Measurements from ENCODE around the gene OR7C1.
"Not testable (repeated sequence)": the region's sequence is repeated elsewhere in the genome, so short reads cannot be mapped to it uniquely, and the experiment has no call there.

OR7C1 gene

DNA sequence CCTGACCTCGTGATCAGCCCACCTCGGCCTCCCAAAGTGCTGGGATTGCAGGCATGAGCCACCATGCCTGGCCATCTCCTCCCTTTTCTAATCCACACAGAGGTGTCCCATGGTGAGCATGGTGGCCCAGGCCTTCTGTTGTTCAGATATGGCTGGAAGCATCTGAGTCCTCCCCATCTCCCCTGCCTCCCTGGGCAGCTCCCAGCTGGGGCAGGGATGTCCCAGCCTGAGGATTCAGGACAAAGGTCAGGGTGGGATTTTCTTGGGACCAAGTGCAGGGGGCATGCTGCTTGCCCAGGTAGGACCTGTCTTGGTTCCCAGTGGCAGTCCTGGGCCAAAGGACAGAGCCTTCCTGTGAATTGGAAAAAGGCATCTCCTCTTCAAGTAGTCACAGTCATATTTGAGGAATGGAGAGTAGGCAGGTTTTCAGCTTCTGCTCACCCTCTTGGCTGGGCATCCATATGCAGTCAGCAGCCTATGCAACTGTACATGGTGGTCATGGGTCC is 67.5 kb downstream of the OR7C1 start:
- H3K36me3 ChIP-seq (ENCODE audit: control insufficient read depth, insufficient read depth, low read length) = no peaks in the 10 kb centered on the region
- no peak overlapping the region for H3K4me2 ChIP-seq (ENCODE audit: low read length)
- no peaks in the 10 kb centered on the region for H3K79me2 ChIP-seq
- no peak overlapping the region for H2AFZ ChIP-seq
- no peak overlapping the region for H3K27ac ChIP-seq
- H3K4me3 ChIP-seq (ENCODE audit: low read depth, low read length) = no peak overlapping the region
- no peak overlapping the region for H3K9ac ChIP-seq
- no peaks in the 10 kb centered on the region for H3K27me3 ChIP-seq (ENCODE audit: control insufficient read depth, insufficient read depth, low read length)
- H3K4me1 ChIP-seq = no peaks in the 10 kb centered on the region
- no peaks in the 10 kb centered on the region for H3K9me3 ChIP-seq (ENCODE audit: control insufficient read depth, low read length)
- TF ChIP-seq, protein P1, sequence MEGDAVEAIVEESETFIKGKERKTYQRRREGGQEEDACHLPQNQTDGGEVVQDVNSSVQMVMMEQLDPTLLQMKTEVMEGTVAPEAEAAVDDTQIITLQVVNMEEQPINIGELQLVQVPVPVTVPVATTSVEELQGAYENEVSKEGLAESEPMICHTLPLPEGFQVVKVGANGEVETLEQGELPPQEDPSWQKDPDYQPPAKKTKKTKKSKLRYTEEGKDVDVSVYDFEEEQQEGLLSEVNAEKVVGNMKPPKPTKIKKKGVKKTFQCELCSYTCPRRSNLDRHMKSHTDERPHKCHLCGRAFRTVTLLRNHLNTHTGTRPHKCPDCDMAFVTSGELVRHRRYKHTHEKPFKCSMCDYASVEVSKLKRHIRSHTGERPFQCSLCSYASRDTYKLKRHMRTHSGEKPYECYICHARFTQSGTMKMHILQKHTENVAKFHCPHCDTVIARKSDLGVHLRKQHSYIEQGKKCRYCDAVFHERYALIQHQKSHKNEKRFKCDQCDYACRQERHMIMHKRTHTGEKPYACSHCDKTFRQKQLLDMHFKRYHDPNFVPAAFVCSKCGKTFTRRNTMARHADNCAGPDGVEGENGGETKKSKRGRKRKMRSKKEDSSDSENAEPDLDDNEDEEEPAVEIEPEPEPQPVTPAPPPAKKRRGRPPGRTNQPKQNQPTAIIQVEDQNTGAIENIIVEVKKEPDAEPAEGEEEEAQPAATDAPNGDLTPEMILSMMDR (IDR thresholded peaks at IDR 0.05) = no peak

DNA sequence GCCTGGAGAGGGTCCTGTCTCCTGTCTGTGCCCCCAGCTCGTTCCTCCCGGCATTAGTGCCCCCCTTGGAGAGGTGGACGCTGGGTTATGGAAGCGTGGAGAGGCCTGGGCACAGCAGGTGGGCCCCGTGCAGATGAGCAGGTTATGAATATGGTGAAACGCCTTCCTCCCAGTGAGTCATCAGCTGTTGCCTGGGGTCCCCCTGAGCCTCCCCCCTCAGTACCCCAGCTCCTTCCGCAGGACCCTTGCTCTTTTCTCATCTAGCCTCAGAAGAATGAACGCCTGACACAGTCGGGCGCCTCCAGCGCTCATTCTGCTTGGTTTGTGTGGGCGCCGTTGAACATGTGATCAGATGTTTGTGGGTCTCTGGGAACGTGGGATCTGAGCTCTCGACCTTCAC is 69.1 kb downstream of the OR7C1 start:
- H3K27me3 ChIP-seq (ENCODE audit: control insufficient read depth, insufficient read depth, low read length); H3K36me3 ChIP-seq (ENCODE audit: control insufficient read depth, insufficient read depth, low read length); H3K9ac ChIP-seq; H3K27ac ChIP-seq; H3K4me2 ChIP-seq (ENCODE audit: low read length); H3K4me3 ChIP-seq (ENCODE audit: low read depth, low read length); H3K79me2 ChIP-seq; H3K9me3 ChIP-seq (ENCODE audit: control insufficient read depth, low read length); H3K4me1 ChIP-seq; H2AFZ ChIP-seq: not testable (repeated sequence)

DNA sequence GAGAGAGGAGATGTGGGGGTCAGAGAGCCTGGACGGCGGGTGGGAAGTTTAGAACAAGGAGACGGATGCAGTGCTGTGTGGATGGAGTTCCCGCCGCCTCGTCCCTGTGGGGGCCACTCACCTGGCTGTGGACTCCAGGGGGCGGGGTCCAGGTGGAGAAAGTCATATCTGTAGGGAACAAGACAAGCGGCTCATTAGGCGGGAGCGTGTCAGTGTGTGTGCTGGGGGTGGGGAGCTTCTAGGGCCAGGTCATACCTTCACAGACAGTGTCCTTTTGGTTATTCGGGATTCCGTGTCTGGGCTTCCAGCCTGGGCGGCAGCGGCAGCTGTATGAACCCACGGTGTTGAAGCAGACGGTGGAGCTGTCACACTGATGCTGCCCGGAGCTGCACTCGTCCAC is 69.6 kb downstream of the OR7C1 start:
- not testable (repeated sequence) for H3K36me3 ChIP-seq (ENCODE audit: control insufficient read depth, insufficient read depth, low read length); H3K9ac ChIP-seq; H3K9me3 ChIP-seq (ENCODE audit: control insufficient read depth, low read length); H2AFZ ChIP-seq; H3K27me3 ChIP-seq (ENCODE audit: control insufficient read depth, insufficient read depth, low read length); H3K4me1 ChIP-seq; H3K4me2 ChIP-seq (ENCODE audit: low read length); H3K79me2 ChIP-seq; H3K27ac ChIP-seq; H3K4me3 ChIP-seq (ENCODE audit: low read depth, low read length)

DNA sequence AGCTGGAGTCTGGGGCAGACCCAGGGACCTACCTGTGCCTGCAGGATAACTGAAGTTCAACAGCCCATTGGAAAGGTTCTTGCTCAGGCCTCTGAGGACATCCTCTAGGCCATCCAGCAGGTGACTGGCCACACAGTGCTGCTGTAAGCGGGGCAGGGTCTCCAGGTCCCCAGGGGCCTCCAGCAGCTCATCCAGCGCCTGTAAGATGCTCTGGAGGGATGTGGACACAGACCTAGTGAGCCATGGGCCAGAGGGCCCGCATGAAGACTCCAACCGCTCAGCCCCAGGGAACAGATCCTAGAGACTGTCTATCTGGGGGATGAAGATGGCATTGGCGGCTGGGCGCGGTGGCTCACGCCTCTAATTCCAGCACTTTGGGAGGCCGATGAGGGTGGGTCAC is 70.6 kb downstream of the OR7C1 start:
- Histone ChIP-seq H2AFZ (no peak overlapping the region), H3K4me2 (ENCODE audit: low read length) (no peak overlapping the region), H3K36me3 (ENCODE audit: control insufficient read depth, insufficient read depth, low read length) (no peaks in the 10 kb centered on the region), H3K9me3 (ENCODE audit: control insufficient read depth, low read length) (no peaks in the 10 kb centered on the region), H3K79me2 (no peaks in the 10 kb centered on the region), H3K27me3 (ENCODE audit: control insufficient read depth, insufficient read depth, low read length) (no peaks in the 10 kb centered on the region), H3K4me3 (ENCODE audit: low read depth, low read length) (no peak overlapping the region), H3K4me1 (no peaks in the 10 kb centered on the region), H3K27ac (no peak overlapping the region), H3K9ac (no peak overlapping the region)
- TF ChIP-seq, protein P1 (IDR thresholded peaks at IDR 0.05) = no peak

DNA sequence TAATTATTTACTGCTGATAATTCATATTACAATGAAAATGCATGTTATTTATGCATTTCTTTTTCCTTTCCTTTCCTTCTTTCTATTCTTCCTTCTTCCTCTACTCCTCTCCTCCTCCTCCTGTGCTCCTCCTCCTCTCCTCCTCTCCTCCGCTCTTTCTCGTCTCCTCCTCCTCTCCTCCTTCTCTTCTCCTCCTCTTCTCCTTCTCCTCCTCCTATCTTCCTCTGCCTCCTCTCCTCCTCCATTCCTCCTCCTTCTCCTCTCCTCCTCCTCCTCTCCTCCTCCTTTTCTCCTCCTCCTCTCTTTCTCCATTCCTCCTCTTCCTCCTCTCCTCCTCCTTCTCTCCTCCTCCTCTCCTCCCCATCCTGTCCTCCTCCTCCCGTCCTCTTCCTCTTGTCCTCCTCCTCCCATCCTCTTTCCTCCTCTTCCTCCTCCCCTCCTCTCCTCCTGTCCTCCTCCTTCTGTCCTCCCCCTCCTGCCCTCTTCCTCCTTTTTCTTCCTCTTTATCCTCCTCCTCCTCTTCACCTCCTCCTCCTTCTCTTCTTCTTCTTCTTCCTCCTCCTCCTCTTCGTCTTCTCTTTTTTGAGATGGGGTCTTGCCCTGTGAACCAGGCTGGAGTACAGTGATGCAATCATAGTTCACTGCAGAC is 71.4 kb downstream of the OR7C1 start:
- Histone ChIP-seq H3K27me3 (ENCODE audit: control insufficient read depth, insufficient read depth, low read length) (no peaks in the 10 kb centered on the region), H3K4me1 (no peaks in the 10 kb centered on the region), H3K36me3 (ENCODE audit: control insufficient read depth, insufficient read depth, low read length) (no peaks in the 10 kb centered on the region), H3K27ac (no peak overlapping the region), H3K4me3 (ENCODE audit: low read depth, low read length) (no peak overlapping the region), H2AFZ (no peak overlapping the region), H3K79me2 (no peaks in the 10 kb centered on the region), H3K9ac (no peak overlapping the region), H3K9me3 (ENCODE audit: control insufficient read depth, low read length) (no peaks in the 10 kb centered on the region), H3K4me2 (ENCODE audit: low read length) (no peak overlapping the region)
- TF ChIP-seq, protein P1 (IDR thresholded peaks at IDR 0.05) = no peak

DNA sequence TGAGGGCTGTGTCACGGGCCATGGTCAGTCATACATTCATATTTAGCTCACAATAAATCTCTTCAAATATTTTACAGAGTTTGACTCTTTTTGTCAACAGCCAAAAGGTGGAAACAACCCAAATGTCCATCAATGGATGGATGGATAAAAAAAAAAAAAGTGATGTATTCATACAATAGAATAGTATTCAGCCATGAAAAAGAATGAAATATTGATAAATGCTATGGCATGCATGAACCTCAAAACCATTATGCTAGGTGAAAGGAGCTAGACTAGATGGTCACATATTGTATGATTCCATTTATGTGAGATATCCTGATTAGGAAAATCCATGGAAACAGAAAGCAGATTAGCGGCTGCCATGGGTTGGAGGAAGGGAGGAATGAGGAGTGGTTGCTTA is 72.9 kb downstream of the OR7C1 start:
- Histone ChIP-seq H3K27me3 (ENCODE audit: control insufficient read depth, insufficient read depth, low read length) (no peaks in the 10 kb centered on the region), H3K4me2 (ENCODE audit: low read length) (no peak overlapping the region), H2AFZ (no peak overlapping the region), H3K9ac (no peak overlapping the region), H3K79me2 (no peaks in the 10 kb centered on the region), H3K27ac (no peak overlapping the region), H3K36me3 (ENCODE audit: control insufficient read depth, insufficient read depth, low read length) (no peaks in the 10 kb centered on the region), H3K9me3 (ENCODE audit: control insufficient read depth, low read length) (no peaks in the 10 kb centered on the region), H3K4me3 (ENCODE audit: low read depth, low read length) (no peak overlapping the region), H3K4me1 (no peaks in the 10 kb centered on the region)
- TF ChIP-seq, protein P1 (IDR thresholded peaks at IDR 0.05) = no peak
